ENCODE measurements around the gene OR2A42. TPM values are rescaled to one million over a fixed set of nuclear protein-coding genes. Genes with fewer than 3 reads are reported as not detected.
"Not testable (repeated sequence)": the region's sequence is repeated elsewhere in the genome, so short reads cannot be mapped to it uniquely, and the experiment has no call there.

OR2A42 gene
- total RNA-seq, 1 donor = under 0.01 TPM

- H3K4me3 ChIP-seq (ENCODE audit: low read depth, low read length); DNase-seq (ENCODE audit: low read depth): not testable (repeated sequence)
Observed at GRCh38 chr7:144183166-144183565, 56.2 kb downstream of the OR2A42 start, which contains the start of gene CTAGE4. TSS of gene CTAGE4 (plus strand) at chr7:144183466. CDS start at chr7:144183504, 38 bp downstream.

- not testable (repeated sequence) for H3K4me3 ChIP-seq (ENCODE audit: low read depth, low read length); DNase-seq (ENCODE audit: low read depth)
Observed at GRCh38 chr7:144179165-144179479, 60.3 kb downstream of the OR2A42 start.

- TF ChIP-seq CTCF (IDR thresholded peaks at IDR 0.05; ENCODE audit: insufficient read depth, low read depth, low read length) = peak; percentile 46
- H3K4me3 ChIP-seq (ENCODE audit: low read depth, low read length) = not testable (repeated sequence)
- DNase-seq (ENCODE audit: low read depth) = peak; percentile 18
Observed at GRCh38 chr7:144178380-144179164, 60.8 kb downstream of the OR2A42 start.

Other genes starting within 250 kb of the OR2A42 start
- gene OR6B1, start 239.3 kb downstream of the OR2A42 start, total RNA-seq = under 0.01 TPM in 1 of 2 replicates, not detected in the other
- gene OR2A5, start 190.7 kb downstream of the OR2A42 start, total RNA-seq = not detected in 2 replicates
- not detected in 2 replicates for gene OR2A25, start 169.8 kb downstream of the OR2A42 start, total RNA-seq
- gene OR2A12, start 153.3 kb downstream of the OR2A42 start, total RNA-seq = not detected in 2 replicates
- not detected in 2 replicates for gene OR2A2, start 130.0 kb downstream of the OR2A42 start, total RNA-seq
- gene OR2A14, start 116.4 kb downstream of the OR2A42 start, total RNA-seq = not detected in 2 replicates
- gene CTAGE4, start 56.1 kb downstream of the OR2A42 start, total RNA-seq = 0.32 and 0.43 TPM in 2 replicates
- 0.97 and 3.0 TPM in 2 replicates for gene ARHGEF35, start 43.8 kb downstream of the OR2A42 start, total RNA-seq
- under 0.01 and 0.32 TPM in 2 replicates for gene OR2A7, start 25.2 kb upstream of the OR2A42 start, total RNA-seq
- 0.43 TPM in 1 of 2 replicates, not detected in the other for gene CTAGE8, start 29.7 kb upstream of the OR2A42 start, total RNA-seq
- gene OR2A1, start 72.8 kb upstream of the OR2A42 start, total RNA-seq = under 0.01 TPM in 2 replicates
- 1.9 and 3.9 TPM in 2 replicates for gene ARHGEF5, start 115.8 kb upstream of the OR2A42 start, total RNA-seq
- not detected in 2 replicates for gene NOBOX, start 164.1 kb upstream of the OR2A42 start, total RNA-seq

All from fibroblast of villous mesenchyme (primary cell).